SK-N-SH treated with all-trans-retinoic acid at 6 μM for 48 hours (cell line): ENCODE measurements around the gene EDEM2.

Experiments used
- ATAC-seq: fragments of 200-7000 bp; cut with Tn5 transposase; 3 replicates; pipeline ENCODE4 v1.9.1; 2020; ENCODE audit warnings: mild to moderate bottlenecking, moderate library complexity
- ARNTL ChIP-seq: fragments of 450-650 bp; formaldehyde crosslinking; IDR thresholded peaks from 2 replicates; pipeline ENCODE4 v1.5.0; 2020; ENCODE audit warnings: low read depth, mild to moderate bottlenecking, moderate library complexity, borderline replicate concordance
- BACH2 ChIP-seq: fragments of 250-450 bp; sonication (Bioruptor Pico); IDR thresholded peaks from 2 replicates; pipeline ENCODE4 v1.9.0; 2021; ENCODE audit warnings: mild to moderate bottlenecking, borderline replicate concordance
- CSDC2 ChIP-seq: fragments of 250-450 bp; sonication (Bioruptor Pico); IDR thresholded peaks from 2 replicates; pipeline ENCODE4 v1.5.0; 2020; ENCODE audit warnings: mild to moderate bottlenecking, moderate library complexity
- ESRRG ChIP-seq: fragments of 250-450 bp; sonication (Bioruptor Pico); IDR thresholded peaks from 2 replicates; pipeline ENCODE4 v1.6.1; 2021; ENCODE audit warnings: mild to moderate bottlenecking
- GLIS3 ChIP-seq: fragments of 250-450 bp; sonication (Bioruptor Pico); IDR thresholded peaks from 2 replicates; pipeline ENCODE4 v1.5.0; 2020; ENCODE audit warnings: mild to moderate bottlenecking, moderate library complexity
- ISL1 ChIP-seq: fragments of 250-450 bp; sonication (Bioruptor Pico); IDR thresholded peaks from 2 replicates; pipeline ENCODE4 v2.1.2; 2022; ENCODE audit warnings: mild to moderate bottlenecking, moderate library complexity
- OSR1 ChIP-seq: fragments of 250-450 bp; sonication (Bioruptor Pico); IDR thresholded peaks from 2 replicates; pipeline ENCODE4 v1.8.0; 2022; ENCODE audit warnings: moderate library complexity, mild to moderate bottlenecking, inconsistent platforms
- PATZ1 ChIP-seq: fragments of 250-450 bp; sonication (Bioruptor Pico); IDR thresholded peaks from 2 replicates; pipeline ENCODE4 v1.8.0; 2020; ENCODE audit warnings: mild to moderate bottlenecking, moderate library complexity, borderline replicate concordance
- POU6F1 ChIP-seq: fragments of 250-450 bp; sonication (Bioruptor Pico); IDR thresholded peaks from 2 replicates; pipeline ENCODE4 v1.8.0; 2021; ENCODE audit warnings: low read depth, mild to moderate bottlenecking, moderate library complexity, borderline replicate concordance
- RARB ChIP-seq: fragments of 250-450 bp; sonication (Bioruptor Pico); IDR thresholded peaks from 2 replicates; pipeline ENCODE4 v1.8.0; 2021; ENCODE audit warnings: mild to moderate bottlenecking, moderate library complexity
- TCF4 ChIP-seq: fragments of 250-450 bp; sonication (Bioruptor Pico); IDR thresholded peaks from 2 replicates; pipeline ENCODE4 v1.8.0; 2021; ENCODE audit warnings: mild to moderate bottlenecking, moderate library complexity, borderline replicate concordance
- TOX ChIP-seq: fragments of 250-450 bp; sonication (Bioruptor Pico); IDR thresholded peaks from 2 replicates; pipeline ENCODE4 v1.8.0; 2021; ENCODE audit warnings: mild to moderate bottlenecking, moderate library complexity, borderline replicate concordance
- TSHZ2 ChIP-seq: fragments of 250-450 bp; sonication (Bioruptor Pico); IDR thresholded peaks from 2 replicates; pipeline ENCODE4 v1.5.0; 2020; ENCODE audit warnings: mild to moderate bottlenecking, moderate library complexity
- ZC3H10 ChIP-seq: fragments of 250-450 bp; sonication (Bioruptor Pico); IDR thresholded peaks from 2 replicates; pipeline ENCODE4 v1.5.1; 2021; ENCODE audit warnings: mild to moderate bottlenecking, moderate library complexity
- ZFP3 ChIP-seq: fragments of 250-450 bp; sonication (Bioruptor Pico); IDR thresholded peaks from 2 replicates; pipeline ENCODE4 v1.5.0; 2020; ENCODE audit warnings: mild to moderate bottlenecking, moderate library complexity
- ZNF565 ChIP-seq: fragments of 450-650 bp; formaldehyde crosslinking; conservative IDR thresholded peaks from 2 replicates; pipeline ENCODE4 v1.5.0; 2020; ENCODE audit warnings: low read depth, mild to moderate bottlenecking, moderate library complexity
- ZNF70 ChIP-seq: fragments of 450-650 bp; formaldehyde crosslinking; IDR thresholded peaks from 2 replicates; pipeline ENCODE4 v1.5.0; 2020; ENCODE audit warnings: mild to moderate bottlenecking, moderate library complexity
- ZNF8 ChIP-seq: fragments of 450-650 bp; formaldehyde crosslinking; IDR thresholded peaks from 2 replicates; pipeline ENCODE4 v1.5.0; 2020; ENCODE audit warnings: mild to moderate bottlenecking, moderate library complexity

The EDEM2 gene

GRCh38 chr20:35150846-35151579, 3.9 kb upstream of the EDEM2 start (continued):
- no peak for TF ChIP-seq ZNF70 (CRISPR knock-in tag)
- TF ChIP-seq ARNTL (CRISPR knock-in tag): no peak
- TF ChIP-seq TOX (CRISPR knock-in tag): no peak
- no peak for TF ChIP-seq ZC3H10 (CRISPR knock-in tag)

- ATAC-seq: peak; percentile 54
Observed at GRCh38 chr20:35147575-35148071, 487 bp upstream of the EDEM2 start.

GRCh38 chr20:35146299-35146919, 727 bp downstream of the EDEM2 start:
- ATAC-seq: peak; percentile 63
- TF ChIP-seq ISL1 (CRISPR knock-in tag) (no peak), ZNF8 (no peak), CSDC2 (CRISPR knock-in tag) (no peak), ESRRG (CRISPR knock-in tag) (no peak), TSHZ2 (CRISPR knock-in tag) (no peak), ZNF565 (CRISPR knock-in tag) (no peak), GLIS3 (CRISPR knock-in tag) (no peak), RARB (CRISPR knock-in tag) (no peak), ZC3H10 (CRISPR knock-in tag) (no peak), ZNF70 (CRISPR knock-in tag) (no peak), TOX (CRISPR knock-in tag) (no peak), POU6F1 (CRISPR knock-in tag) (no peak), ZFP3 (no peak), OSR1 (CRISPR knock-in tag) (no peak), BACH2 (CRISPR knock-in tag) (no peak), PATZ1 (no peak), ARNTL (CRISPR knock-in tag) (no peak), TCF4 (CRISPR knock-in tag) (no peak)

- TF ChIP-seq ZC3H10 (CRISPR knock-in tag): no peak
- no peak for TF ChIP-seq ZNF8
- TF ChIP-seq CSDC2 (CRISPR knock-in tag): no peak
- TF ChIP-seq TOX (CRISPR knock-in tag): no peak
- no peak for TF ChIP-seq RARB (CRISPR knock-in tag)
- no peak for TF ChIP-seq ZNF70 (CRISPR knock-in tag)
- TF ChIP-seq GLIS3 (CRISPR knock-in tag): no peak
- no peak for TF ChIP-seq ISL1 (CRISPR knock-in tag)
- TF ChIP-seq TSHZ2 (CRISPR knock-in tag): no peak
- no peak for TF ChIP-seq ZFP3
Observed at GRCh38 chr20:35145141-35145564, 2.0 kb downstream of the EDEM2 start.

More at GRCh38 chr20:35145141-35145564, 2.0 kb downstream of the EDEM2 start:
- no peak for ATAC-seq
